RCC 7860 (cell line): ENCODE results near the gene PTPN14.
A peak's percentile ranks its signal among the peaks of the same experiment; 100 is the strongest.
"Not testable (repeated sequence)": the region's sequence is repeated elsewhere in the genome, so short reads cannot be mapped to it uniquely, and the experiment has no call there.

ENCODE experiments used
- DNase-seq: peaks from one replicate; pipeline ENCODE4 v3.0.0-alpha.2; 2015; ENCODE audit warnings: low spot score
- FAIRE-seq: peaks from 2 replicates; lab custom pipeline; 2012; peaks lifted over from hg19 to GRCh38; lab: Jason Lieb, UNC

The PTPN14 gene

DNA sequence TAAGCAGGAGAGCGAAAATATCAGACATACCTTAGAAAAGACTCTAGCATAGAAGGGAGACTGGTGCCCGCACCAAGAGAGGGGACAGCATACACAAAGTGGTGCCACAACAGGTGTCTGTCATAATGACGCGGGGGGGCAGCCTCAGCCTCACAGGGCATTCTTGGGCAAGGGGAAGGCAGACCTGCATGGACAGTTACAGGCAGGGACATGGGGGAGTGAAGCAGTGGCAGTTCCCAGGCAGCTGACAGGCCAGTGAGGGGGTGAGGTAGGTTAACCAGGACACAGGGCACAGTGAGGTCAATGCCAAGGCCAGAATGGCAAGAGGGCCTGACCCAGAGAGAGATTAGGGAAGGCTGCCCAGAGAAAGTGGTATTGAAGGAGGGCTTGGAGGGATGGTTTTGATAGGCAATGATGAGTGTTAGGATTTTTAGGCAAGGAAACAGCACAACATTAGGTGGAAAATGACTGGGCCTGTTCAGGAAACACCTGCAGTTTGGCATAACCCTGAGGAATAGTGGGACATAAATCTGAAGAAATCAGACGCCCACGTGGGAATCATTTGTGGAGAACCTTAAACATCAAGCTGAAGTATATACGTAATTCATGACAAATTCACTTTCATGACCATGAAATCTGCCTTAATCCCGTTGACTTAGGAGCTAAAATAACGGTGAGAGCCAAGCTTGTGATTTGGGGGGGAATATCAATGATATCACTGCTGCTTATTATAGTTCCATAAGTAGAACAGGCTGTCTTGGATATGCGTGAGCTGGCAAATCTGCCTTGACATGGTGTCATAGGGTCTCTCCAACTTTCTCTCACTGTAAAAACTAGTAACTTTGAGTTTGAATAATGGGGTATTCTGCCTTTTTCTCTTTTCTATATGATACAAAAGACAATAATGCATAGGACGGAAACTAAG lies 8.9 kb downstream of the PTPN14 start:
- FAIRE-seq, result no peak
- DNase-seq, result no peak

DNA sequence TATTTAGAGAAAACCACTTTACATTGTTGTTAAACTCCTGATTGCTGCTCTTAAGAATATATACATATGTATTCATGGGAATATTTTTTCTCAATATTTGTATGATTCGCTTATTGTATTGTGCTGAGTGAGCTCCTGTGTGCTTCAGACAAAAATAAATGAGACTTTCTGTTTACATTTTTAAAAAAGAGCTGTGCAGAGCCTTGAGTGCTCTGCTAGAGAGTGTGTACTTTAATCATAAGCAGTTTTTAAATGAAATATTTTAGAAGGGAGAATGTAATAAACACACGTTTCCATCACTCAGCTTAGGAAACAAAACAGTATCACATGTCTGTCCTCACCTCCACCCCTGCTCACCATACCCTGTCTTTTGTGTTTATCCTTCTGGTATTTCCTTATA lies 9.7 kb downstream of the PTPN14 start:
- DNase-seq (no peak), FAIRE-seq (no peak)

DNA sequence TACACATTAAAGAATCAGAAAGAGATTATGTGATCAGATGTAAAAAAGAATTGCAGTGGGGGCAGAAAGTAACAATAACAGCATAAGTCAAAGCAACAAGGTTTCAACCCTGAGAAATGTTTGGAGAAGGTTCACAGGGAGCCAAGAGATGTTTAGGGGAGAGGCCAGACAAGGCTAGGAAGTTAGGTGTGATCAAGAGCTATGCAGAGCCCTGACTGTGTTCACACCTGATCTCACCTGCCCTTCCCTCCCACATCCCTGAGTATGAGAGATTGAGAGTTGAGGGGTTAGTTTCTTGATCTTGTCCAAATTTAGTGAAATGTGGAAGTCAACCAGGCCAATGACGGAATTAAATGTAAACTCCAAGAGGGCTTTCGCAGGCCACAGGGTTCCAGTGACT lies 10.2 kb downstream of the PTPN14 start:
- FAIRE-seq, result no peak
- no peak for DNase-seq

DNA sequence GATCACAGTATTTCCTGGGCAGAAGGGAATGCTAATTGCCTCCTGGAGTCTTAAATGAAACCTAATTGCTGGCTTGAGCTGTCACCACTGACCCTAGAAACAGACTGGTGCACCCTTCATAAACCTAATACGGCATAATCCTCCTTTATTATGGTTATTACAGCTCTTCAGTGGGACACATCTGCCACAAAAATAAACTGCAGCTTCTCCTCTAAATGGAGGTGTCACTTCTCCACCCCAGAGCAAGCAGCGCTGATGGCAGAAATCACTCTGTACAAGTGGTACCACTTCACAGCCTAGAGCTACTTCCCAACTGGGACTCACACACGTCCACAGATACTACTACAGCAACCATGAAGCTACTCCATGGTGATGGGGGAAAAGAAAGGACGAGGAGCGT lies 11.1 kb downstream of the PTPN14 start:
- FAIRE-seq (no peak), DNase-seq (no peak)

DNA sequence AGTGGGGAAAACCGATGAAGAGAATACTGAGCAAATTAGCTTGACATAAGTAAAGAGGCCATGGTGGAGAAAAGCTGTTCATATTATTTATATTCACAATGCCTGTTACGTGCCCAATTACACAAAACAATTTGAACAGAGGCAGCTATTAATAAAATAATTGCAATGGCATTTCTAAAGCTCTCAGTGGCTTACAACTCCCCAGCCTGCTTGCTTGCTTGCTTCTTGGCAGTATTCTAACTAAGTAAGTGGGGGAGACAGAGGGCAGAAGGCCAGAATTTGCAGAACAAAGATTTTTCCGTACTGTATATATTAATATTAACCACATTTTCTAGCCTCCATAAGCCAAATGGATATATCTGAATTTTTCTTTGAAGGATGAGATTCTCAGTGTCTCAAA lies 12.9 kb downstream of the PTPN14 start:
- DNase-seq (no peak), FAIRE-seq (no peak)

DNA sequence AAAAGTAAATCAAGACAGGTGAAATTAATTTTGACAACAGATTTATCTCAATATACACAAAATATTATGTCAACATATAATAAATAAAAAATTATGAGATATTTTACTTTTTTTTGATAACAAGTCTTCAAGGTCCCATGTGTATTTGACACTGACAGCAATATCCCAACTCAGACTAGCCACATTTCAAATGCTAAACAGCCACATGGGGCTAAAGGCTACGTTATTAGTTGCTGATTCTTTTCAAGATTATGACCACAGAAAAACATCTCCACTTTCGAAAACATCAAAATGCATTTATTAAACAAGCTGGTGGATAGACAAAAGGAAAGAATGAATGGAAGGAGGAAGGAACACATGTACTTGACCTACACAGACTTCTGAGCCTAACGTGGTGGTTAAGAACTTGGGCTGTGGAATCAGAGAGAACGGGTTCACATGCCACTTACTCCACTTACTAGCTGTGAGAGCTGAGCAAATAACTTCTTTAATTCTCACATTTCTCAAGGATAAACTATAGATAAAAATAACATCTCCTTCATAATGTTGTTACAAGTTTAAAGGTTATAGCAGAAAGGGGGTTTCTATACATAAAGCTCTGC lies 13.4 kb downstream of the PTPN14 start:
- FAIRE-seq (no peak), DNase-seq (no peak)

DNA sequence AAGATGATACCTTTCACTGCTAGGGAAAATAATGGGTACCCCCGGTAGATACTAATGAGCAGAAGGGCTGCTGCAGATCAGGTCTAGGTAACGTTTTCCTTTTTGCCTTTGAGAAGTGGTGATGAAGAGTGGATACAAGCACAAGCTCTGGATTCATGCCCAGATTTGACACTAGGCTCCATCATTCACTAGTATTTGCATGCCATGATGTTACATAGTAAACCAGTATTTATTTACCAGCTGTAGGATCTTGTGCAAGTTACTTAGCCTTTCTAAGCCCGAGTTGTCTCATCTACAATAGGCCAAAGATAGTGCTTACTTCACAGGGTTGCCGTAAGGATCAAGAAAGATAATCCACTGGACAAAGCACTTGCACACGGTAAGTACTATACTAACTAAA lies 14.2 kb downstream of the PTPN14 start:
- no peak for DNase-seq
- no peak for FAIRE-seq

DNA sequence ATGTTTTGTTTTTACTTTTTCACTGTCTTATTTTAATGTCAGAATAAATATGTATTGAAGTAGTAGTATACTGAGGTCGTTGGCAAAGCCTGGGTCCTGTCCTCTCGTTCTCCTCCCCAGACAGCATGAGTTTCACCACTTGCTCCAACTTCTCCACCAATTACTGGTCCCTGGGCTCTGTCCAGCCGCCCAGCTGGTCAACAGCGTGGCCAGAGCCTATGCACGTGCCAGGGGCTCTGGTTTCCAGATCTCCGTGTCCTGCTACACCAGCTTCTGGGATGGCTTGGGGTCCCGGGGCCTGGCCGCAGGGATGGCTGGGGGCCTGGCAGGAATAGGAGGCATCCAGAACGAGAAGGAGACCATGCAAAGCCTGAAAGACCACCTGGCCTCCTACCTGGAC lies 19.3 kb downstream of the PTPN14 start:
- FAIRE-seq (no peak), DNase-seq (no peak)

DNA sequence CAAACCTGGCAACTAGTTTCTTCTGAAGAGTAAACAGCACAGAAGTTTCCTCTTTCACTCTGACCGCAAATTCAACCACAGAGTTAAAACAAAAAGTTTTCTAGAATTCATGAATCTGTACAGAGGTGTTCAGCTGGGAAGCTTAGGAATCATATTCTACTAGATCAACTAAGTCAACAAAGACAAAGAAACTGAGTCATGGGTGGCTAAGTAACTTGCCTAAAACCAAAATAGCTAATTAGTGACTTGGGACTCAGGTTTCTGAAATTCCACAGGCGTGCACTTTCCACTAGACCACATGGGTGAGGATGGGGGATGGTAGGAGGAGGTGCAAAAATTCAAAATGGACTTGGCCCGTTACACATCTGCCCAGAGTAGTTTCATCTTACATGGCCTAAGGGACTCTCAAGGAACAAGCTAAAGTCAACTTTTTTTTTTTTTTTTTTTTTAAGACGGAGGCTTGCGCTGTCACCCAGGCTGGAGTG lies 25.8 kb downstream of the PTPN14 start:
- FAIRE-seq (peak; percentile 99), DNase-seq (peak; percentile 93)

DNA sequence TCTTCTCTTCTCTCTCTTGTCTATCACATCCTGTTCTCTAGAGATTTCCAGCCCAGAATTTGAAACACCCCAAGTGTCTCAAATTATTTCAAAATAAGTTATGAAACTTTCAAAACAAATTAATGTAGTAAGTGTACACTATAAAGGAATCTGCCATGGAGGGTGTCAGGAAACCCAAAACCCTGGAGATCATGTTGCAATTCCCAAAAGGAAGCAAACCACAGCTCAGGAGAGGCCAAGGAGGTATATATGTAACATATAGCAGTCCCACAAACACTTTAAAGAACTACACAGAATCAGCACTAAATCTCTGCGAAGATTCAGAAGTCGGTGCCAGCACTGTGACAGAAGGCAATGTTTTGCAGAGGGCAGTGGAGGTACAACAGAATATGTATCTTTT lies 26.6 kb downstream of the PTPN14 start:
- FAIRE-seq, result no peak
- DNase-seq, result no peak

DNA sequence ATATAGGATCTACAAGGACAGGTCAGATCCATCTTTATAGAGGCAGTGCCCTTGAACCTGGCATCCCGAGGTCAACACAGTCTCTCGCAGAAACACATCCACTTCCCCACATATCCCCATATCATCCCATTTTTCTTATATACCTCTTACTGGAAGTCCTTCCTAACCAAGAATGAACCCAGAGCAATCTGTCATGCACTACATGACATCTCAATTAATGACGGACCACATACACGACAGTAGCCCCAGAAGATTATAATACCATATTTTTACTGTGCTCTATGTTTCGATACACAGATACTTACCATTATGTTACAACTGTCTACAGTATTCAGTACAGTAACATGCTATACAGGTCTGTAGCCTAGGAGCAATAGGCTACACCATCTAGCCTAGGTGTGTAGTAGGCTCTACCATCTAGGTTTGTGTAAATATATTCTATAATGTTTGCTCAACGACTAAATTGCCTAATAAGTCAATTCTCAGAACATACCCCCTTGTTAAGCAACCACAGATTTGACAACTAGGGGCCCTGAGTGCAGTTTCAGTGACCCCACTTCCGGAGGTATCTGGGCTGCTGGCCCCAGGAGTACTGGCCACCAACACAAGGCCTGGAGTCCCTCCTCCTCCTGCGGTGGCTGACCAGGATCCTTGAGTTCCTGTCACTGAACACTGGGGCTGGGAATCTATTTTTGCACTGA lies 28.1 kb downstream of the PTPN14 start:
- no peak for DNase-seq
- no peak for FAIRE-seq

DNA sequence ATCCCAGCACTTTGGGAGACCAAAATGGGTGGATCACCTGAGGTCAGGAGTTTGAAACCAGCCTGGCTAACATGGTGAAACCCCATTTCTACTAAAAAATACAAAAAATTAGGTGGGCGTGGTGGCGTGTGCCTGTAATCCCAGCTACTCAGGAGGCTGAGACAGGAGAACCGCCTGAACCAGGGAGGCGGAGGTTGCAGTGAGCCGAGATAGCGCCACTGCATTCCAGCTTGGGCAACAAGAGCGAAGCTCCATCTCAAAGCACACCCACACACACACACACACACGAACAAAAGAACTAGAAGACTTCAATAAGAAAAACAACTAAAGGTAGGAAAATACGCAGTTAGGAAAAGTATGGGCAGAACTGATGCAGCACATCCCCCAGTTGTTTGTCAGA lies 29.9 kb downstream of the PTPN14 start:
- FAIRE-seq, result not testable (repeated sequence)

DNA sequence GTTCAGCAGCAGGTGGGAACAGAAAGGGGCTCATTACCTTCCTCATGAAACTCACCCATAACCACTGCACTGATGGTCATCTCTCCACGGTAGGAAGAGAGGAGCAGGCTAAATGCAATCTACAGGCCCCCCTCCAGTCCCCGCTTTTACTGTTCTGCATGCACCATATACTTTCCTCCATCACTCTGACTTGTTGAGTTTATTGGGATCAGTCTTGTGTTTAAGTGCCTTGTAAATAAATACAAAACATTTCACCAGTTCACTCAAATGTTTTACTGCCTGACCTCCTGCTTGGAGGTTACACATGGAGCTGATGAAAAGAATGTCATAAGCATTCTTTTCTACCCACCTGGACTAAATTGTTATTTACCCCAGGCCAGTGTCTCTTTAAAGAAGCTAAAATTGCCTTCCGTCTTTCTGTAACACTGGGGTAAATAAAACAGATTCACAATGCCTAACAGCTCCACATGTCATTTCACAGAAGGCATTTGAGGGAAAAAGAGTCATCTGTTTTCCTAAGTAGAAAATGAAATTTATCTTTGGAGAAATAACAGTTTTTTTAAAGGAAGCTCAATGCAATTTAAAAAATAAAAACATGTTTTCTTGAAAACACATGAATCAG lies 30.7 kb downstream of the PTPN14 start:
- DNase-seq, result no peak
- no peak for FAIRE-seq

More for the DNA sequence above, 29.9 kb downstream of the PTPN14 start:
- not testable (repeated sequence) for DNase-seq

DNA sequence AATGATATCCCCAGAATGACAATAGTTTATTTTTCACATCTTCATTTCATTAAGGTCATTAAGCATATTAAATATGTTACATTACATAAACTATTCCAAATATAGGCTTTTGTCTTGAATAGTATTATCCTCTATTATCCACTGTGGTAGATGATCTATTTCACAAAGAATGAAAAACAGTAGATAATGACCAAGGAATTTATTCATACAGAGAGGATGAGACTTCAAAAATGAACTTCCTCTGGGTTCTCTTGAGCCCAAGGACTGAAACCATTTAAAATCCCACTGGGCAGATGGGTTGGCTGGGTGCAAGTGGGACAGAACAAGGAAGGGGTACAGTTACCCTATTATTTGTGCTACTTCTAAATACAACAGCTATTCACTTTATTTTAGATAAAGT lies 33.0 kb downstream of the PTPN14 start:
- DNase-seq (peak; percentile 22), FAIRE-seq (peak; percentile 32)

DNA sequence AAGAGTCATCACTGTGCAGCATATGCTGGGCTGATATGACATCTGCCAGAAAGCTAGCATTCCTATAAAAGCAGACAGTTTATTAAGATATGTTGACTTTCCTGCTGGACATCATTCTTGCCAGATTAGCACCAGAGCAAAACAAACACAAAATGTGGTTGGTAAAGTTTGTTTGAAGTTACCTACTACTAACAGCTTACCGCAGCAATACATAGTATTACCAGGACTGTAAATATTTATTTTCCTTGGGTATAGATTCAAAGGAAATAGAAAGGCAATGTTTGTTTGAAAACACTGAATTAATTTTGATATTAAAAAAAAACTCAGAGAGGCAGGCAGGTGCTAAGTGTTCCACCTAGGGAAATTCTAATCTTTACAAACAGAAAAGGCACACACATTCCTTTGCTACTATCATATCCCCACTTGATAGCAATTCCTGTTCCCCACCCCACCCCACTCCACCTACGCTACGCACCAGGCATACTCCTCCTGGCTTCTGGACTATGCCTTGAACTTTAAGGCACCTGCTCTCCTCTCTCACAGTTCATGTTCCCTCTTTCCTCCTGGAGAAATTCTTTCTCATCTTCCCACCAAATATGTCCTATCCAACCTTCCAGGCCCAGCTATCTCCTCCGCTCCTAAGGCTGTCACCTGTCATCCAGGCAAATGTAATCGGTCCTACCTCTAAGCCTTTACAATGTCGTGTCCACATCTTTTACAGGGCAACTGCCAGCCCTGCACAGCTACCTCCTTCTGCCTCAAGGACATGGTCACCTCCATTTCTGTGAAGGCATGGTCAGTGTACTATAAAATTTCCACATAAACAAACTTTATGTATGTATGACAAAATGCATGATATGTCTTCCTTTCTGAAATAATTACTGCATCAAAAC lies 34.7 kb downstream of the PTPN14 start:
- DNase-seq (no peak), FAIRE-seq (no peak)

DNA sequence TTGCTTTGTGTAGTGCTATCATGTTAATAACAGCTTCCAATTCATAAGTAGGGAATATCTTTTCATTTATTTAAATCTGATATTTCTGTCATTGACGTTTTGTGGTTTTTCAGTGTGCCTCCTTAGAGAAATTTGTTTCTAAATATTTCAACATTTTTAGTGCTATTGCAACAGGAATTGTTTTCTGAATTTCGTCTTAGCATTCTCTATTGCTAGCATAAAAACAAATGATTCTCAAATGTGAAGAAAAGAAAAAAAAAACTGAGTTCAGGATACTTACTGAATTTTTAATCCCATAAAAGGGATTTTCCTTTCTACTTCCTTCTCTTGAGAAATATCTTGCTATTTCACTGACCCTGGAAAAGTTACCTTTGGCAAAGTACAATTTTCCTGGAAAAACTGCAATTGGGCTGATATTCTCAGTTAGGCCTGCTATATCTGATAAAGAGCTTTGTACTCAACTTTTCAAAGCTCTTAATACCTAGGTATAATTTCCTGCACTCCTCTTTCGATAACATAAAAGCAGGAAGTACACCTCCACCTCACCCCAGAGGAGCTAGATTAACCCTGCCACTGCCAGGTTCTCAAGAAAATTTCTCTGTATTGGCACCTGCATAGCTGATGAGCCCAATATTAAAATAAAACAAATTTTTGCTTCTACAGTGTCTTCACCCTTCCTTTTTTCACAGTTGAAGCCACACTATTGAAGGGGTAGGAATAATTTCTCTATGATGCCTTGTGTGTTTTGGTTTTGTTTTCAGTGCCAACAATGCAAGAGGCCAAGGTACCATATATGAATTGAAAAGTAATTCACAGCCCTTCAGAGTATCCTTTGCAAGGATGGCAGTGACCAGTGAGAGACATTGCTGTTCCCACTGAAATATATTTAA lies 35.6 kb downstream of the PTPN14 start:
- no peak for DNase-seq
- FAIRE-seq, result no peak

DNA sequence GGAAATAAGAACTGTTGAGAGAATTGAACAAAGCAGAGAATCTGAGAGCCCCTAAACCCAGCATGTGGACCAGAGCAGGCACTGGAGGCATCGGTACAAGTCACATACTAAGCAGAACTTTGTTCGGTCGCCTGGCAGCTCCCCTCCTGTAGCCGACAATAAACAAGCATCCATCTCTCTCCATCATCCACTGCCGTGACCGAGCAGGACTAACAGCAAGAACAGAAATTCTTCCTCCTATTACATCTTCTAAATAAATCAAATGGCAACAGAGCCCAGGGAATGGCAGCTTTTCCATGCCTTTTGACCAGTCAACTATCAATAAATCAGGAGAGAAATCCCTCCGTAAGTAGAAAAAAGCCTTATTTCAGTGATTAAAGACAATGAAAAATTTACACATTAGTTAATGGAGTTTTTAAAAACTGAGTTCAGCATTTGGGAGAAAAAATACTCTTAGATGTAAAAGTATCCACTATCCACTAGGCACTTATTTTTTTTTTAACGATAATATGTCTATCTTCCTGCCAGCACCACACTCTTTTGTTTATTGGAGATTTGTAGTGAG lies 36.5 kb downstream of the PTPN14 start:
- DNase-seq, result no peak
- FAIRE-seq, result no peak

DNA sequence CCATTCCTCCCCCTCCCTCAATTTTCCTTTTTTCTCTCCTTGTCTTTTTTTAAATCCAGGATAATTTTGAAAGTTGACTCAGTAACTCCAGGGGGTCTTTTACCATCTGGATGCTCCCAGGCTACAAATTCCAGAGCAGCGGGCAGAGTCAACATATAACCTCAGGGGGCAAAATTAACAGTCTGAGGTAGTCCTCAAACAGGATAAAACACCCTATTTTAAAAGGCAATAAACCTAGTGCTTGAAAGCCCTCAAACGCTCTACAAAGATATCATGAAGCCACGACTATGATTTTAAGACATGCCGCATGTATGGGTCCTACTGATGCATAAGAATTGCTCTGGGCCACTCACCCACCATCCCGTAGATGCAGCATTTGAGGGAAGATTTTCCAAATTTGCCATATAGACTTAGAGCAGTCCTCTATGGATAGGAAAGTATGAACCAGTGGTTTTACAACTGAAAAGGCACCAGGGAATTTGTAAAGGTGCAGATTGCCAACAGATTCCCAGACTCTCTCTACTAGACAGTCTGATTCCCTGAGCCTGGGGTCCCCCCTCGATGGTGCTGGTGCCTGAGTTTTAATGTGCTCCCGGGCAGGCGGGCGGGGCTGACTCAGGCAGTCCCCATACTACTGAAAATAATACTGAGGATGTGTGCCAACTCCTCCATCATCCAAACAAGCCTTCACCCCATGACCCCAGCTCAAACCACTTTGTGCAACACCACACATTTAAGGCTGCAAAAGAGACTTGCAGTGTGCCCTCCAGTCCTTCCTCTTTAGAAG lies 37.2 kb downstream of the PTPN14 start:
- no peak for FAIRE-seq
- no peak for DNase-seq
